NT2/D1 (cell line): ENCODE results near the gene NR2C2.

Experiments used
- SUZ12 ChIP-seq: IDR thresholded peaks from 2 replicates; pipeline ENCODE4 v1.6.1; 2011; ENCODE audit not compliant: insufficient read length, insufficient read depth; ENCODE audit errors: extremely low read depth
- YY1 ChIP-seq: IDR thresholded peaks from 2 replicates; pipeline ENCODE4 v1.6.1; 2011; ENCODE audit not compliant: insufficient read length, insufficient read depth

GRCh38 chr3:15074500-15074899, 127.1 kb downstream of the NR2C2 start:
- TF ChIP-seq SUZ12 = no peak
- TF ChIP-seq YY1 = no peak
